GM12873 (cell line): ENCODE results near the gene THSD4.

ENCODE experiments used
- TF ChIP-seq, protein P1 (sequence below): IDR thresholded peaks from 2 replicates; pipeline ENCODE4 v1.5.1; 2012; ENCODE audit warnings: low read depth, mild to moderate bottlenecking, moderate library complexity, low read length, control low read depth; ENCODE audit not compliant: insufficient read depth; ENCODE audit errors: missing control alignments

THSD4 gene

DNA sequence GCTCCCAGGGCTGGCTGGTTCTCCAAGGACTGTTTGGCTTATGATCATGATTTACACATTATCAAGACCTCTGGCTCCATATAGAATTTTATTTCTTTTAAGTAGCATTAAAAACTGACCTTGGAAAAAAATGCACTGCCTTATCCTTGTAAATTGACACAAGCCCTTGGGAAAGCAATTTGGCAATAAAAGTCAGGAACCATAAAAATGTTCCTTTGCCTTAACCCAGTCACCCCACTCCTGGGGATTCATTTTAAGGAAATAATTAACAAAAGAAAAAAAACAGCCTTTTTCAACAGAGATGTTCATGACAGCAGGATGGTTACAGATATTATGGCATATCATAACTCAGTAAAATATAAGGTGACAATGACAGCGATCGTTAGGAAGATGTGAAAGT is 643.4 kb downstream of the THSD4 start:
- TF ChIP-seq, protein P1, sequence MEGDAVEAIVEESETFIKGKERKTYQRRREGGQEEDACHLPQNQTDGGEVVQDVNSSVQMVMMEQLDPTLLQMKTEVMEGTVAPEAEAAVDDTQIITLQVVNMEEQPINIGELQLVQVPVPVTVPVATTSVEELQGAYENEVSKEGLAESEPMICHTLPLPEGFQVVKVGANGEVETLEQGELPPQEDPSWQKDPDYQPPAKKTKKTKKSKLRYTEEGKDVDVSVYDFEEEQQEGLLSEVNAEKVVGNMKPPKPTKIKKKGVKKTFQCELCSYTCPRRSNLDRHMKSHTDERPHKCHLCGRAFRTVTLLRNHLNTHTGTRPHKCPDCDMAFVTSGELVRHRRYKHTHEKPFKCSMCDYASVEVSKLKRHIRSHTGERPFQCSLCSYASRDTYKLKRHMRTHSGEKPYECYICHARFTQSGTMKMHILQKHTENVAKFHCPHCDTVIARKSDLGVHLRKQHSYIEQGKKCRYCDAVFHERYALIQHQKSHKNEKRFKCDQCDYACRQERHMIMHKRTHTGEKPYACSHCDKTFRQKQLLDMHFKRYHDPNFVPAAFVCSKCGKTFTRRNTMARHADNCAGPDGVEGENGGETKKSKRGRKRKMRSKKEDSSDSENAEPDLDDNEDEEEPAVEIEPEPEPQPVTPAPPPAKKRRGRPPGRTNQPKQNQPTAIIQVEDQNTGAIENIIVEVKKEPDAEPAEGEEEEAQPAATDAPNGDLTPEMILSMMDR, result no peak

DNA sequence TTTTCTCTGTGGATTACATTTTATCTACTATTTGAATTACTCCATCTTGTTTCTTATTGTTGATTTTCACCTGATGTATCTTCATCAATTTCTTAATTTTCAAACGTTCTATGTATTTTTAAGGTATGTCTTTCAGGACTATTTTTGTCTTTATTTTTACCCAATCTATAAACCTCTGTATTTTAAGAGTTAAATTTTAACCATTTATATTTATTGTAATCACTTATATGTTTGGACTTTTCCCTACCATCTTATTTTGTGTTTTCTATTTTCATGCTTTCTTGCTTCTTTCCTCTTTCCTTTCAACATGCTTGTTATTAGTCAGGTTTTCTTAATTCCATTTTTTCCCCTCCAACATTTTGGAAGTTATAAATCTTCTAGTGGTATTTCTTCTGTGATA is 645.6 kb downstream of the THSD4 start:
- TF ChIP-seq, protein P1, result no peak

DNA sequence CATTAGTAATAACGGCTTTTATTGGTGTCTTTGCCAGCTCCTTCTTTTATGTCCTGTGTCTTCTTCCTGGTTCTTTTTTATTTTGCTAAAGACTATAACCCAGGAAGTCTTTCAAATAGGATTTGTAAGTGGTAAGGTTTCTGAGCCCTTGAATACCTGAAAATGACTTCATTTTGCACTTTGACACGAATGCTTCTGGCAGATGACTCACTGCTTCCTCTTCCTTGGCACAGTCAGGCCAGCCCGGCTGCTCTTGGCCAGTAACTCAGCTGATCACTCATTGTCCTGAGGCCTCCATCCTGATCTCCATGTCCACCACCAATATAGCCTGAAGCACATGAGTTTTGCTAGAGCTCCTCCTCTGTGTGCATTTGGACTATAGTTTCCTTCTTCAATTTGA is 646.4 kb downstream of the THSD4 start:
- TF ChIP-seq, protein P1, result no peak

DNA sequence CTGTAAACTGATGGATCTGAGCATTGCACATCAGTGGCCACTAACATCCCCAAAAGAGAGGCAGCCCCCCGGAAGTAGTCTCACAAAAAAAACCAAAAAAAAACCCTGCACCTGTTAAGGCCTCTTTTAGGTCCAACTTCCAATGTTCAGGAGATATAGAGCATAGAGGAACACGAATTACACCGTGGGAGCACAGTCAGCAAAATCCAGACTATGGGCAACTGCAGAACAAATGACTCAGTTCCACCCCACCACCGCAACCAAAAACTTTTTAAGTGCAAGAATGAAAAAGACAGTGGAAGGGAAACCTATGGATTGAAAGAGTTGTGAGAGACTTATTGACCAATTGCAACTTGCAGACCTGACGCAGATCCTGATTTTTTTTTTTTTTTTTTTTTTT is 652.9 kb downstream of the THSD4 start:
- TF ChIP-seq, protein P1, result no peak

- TF ChIP-seq, protein P1, result no peak
These were observed 658.1 kb downstream of the THSD4 start for GRCh38 chr15:71773206-71773859.

- TF ChIP-seq, protein P1, result no peak
These were observed 660.6 kb downstream of the THSD4 start for GRCh38 chr15:71775856-71776255.

GRCh38 chr15:71776304-71776703 is 661.0 kb downstream of the THSD4 start:
- TF ChIP-seq, protein P1, result no peak
